Dermis microvascular lymphatic vessel endothelial cell (primary cell): ENCODE results near the gene ACVR1B. TPM values are rescaled to one million over a fixed set of nuclear protein-coding genes. Genes with fewer than 3 reads are reported as not detected.
A peak's percentile ranks its signal among the peaks of the same experiment; 100 is the strongest.

Source experiments
- DNase-seq, 2 donors: peaks; one replicate each; pipeline versions ENCODE4 v3.0.0 to v3.0.0-alpha.2; 2010; ENCODE audit warnings: low read depth in 2 of 2
- total RNA-seq: library from RNA; depleted of rRNA; stranded (reverse); fragments of >200 nt; gene quantifications from 2 replicates; pipeline ENCODE4 v1.2.1, GENCODE V29; 2014

The ACVR1B gene
- total RNA-seq, 1 donor from 2014 or later, result 8.3 TPM

DNA sequence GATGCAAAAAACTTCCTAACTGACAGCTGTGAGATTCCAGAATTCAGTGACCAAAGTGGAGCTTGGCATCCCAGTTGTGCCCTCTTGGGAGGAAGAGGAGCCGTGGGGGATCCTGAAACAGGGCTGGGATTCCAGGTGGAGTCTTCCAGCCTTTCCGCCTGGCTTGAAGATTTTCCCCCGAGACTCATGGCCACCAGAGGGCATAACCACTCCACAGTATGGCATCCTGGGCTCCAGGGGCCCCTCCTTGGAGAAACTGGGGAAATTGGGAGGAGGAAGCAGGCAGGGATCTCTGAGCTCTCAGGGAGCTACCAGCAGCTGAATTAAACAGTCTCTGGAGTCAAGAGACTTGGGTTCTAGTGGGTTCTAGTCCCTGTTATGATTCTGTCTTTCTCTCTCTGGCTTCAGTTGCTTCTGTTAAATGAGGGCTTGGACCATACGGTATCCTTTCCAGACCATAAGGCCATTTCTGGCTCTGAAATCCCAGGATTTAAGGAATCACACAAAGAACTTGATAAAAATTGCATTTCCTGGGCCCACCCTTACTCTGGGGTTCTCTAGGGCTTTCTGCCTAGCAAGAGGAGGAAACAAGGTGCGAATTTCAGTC is 52.6 kb downstream of the ACVR1B start:
- DNase-seq, result peak in 1 of 2 donors; percentile 65

GRCh38 chr12:52005218-52005902 is 53.9 kb downstream of the ACVR1B start:
- no peak for DNase-seq

GRCh38 chr12:52005903-52006703 is 54.6 kb downstream of the ACVR1B start:
- no peak for DNase-seq

DNA sequence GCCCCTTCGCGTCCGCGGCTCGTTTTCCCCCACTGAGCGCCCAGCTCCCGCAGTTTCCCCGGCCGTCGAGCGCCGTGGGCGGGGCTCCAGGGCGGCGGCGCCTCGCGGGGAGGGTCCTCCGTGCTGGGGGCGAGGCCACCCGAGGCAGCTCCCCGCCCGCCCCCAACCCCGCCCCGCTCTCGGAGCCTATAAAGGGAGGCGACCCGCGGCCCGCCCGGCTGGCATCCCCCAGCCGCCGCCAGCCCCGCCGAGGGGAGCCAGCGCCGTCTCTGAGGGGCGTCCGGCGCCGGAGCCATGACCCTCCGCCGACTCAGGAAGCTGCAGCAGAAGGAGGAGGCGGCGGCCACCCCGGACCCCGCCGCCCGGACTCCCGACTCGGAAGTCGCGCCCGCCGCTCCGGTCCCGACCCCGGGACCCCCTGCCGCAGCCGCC is 55.2 kb downstream of the ACVR1B start, which contains the start of gene TAMALIN:
TSS of gene TAMALIN (plus strand) at position 221 of the 432 bp plus-strand sequence. CDS start at position 295, 74 bp downstream.
- DNase-seq, result peak; percentile 39 to 83

DNA sequence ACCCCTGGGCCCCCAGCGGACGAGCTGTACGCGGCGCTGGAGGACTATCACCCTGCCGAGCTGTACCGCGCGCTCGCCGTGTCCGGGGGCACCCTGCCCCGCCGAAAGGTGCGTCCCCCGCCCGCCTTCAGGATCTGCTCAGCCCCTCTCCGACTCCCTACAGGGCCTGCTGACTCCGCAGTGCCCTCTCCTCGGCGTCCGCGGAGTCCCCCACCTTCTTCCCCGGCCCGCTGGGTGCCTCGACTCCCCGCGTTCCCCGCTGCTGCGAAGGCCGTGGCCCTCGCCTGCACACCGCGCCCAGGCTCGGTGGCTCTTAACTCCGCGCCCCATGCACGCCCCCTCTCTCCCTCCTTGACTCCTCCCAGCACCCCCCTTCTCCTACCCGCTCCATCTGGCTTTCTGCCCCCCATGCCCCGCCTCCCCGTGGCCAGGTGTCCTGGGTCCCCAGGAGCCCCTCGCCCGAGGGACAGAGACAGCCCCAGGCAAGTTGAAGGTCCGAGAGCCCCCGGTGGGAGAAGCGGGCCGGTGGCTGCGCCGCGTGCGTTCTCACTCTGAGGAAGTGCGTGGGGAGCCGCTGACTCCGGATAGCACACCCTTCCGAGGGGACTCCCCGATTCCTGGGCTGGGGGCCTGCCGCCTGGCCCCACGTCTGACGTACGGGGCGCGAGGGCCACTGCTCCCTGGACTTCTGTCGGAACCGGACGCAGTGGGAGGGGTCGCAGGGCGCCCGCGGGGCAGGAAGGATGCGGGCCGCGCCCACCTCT is 55.8 kb downstream of the ACVR1B start:
- peak in 1 of 2 donors; percentile 61 for DNase-seq

GRCh38 chr12:52007982-52008510 is 56.5 kb downstream of the ACVR1B start:
- no peak for DNase-seq

GRCh38 chr12:52009081-52009751 is 57.7 kb downstream of the ACVR1B start:
- DNase-seq, result peak in 1 of 2 donors; percentile 25

- peak; percentile 74 to 97 for DNase-seq
These were observed 58.7 kb downstream of the ACVR1B start for GRCh38 chr12:52010152-52010622.

DNA sequence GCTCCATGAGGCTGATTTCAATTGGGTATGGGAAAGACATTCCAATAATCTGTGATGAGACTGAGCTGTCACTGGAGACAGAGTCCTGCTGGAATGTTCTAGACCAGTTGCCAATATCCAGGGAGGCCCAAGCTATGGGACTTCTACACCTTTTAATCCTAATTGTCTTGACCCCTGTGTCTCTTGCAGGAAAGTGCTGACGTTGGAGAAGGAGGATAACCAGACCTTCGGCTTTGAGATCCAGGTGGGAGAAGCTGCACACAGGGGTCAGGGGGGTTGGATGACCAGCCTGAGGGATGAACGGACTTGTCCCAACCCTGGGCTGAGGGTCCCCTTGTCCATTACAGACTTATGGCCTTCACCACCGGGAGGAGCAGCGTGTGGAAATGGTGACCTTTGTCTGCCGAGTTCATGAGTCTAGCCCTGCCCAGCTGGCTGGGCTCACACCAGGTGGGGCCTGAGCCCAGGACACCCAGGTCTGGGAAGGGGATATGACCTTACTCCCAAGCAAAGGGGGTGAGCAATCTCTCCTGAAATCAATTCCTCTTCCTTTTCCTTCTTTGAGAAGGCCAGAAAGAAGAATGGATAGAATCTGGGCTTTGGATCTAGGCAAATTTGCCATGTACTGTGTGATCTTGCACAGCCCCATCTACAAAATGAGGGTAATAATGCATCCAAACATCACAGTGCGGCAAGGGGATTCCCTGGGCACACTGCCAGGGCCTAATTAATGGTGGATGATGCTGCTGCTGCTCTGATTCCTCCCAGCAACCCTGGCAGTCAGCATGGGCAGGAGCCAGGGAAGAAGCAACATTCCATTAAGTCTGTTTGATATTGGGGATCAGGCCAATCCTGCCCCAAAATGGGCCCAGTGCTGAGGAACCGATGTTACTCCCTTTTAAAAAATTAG is 59.4 kb downstream of the ACVR1B start:
- no peak for DNase-seq

GRCh38 chr12:52011602-52012214 is 60.2 kb downstream of the ACVR1B start:
- no peak for DNase-seq

- DNase-seq, result no peak
These were observed 62.3 kb downstream of the ACVR1B start for GRCh38 chr12:52013626-52014310.

GRCh38 chr12:52014567-52015530 is 63.4 kb downstream of the ACVR1B start:
- no peak for DNase-seq

DNA sequence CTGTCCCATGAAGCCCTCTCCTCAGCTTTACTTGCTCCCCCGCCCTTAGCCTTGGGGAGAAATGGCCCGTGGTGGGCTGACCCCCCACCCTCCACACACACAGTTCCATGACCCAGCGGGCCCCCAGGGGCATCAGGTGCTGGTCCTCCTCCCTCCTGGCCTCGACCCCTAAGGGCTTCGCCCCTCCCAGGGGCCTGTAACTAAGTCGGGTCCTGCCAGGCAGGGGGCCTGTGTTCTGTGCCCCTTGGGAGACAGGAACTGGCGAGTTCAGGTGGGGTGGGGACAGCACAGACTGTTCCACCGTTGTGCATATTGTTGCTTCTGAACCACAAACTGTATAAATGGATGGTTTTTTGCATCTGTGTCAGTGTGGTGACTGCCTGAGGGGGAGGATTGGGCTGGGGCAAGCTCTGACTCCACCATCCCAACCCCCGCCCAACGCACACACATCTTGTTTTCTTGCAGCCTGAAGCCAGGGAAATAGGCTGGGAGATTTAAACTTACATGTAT is 64.1 kb downstream of the ACVR1B start:
- no peak for DNase-seq

DNA sequence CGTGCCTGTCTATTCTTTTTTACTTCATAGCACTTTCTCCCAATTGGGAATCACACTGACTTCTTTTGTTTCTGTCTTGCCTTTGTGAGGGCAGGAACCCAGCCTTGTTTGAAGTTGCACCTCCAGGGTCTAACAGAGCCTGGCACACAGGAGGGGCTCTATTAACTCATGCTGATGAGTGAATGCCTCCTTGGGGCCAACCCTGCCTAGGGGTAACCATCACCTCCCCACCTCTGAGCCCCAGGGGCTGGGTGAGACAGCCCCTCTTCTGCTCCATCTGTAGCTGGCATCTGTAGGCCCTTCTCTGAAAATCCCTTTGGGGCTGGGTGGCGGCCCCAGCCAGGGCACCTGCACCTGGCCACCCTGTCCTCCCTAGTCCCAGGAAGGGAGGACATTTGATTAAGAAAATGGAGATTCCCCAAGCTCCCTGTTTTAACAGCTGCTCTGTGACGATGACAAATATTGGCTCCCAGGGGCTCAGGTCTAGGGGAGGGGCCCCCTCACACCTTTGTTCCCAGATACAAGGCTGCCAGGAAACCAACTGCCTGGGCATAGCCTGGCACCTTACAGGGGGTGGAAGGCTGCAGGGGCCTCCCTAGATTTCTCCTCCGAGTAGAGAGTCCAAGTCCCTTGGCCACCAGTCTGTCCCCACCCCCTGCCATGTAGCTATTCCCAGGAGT is 67.1 kb downstream of the ACVR1B start:
- DNase-seq, result no peak

GRCh38 chr12:52019113-52019770 is 67.7 kb downstream of the ACVR1B start:
- no peak for DNase-seq
